MM.1S (cell line): Measurements from ENCODE around the gene PRKAA2.

Source experiments
- CTCF ChIP-seq: fragments of 300-600 bp; sonication (generic); IDR thresholded peaks from 2 replicates; pipeline ENCODE4 v1.5.1; 2016; ENCODE audit warnings: antibody characterized with exemption, low read length, mixed read lengths
- EZH2 ChIP-seq: fragments of 300-600 bp; sonication (generic); optimal IDR thresholded peaks from 2 replicates; pipeline ENCODE3; 2017; ENCODE audit warnings: low read depth, mild to moderate bottlenecking, antibody characterized with exemption, low read length, mixed read lengths

GRCh38 chr1:56713112-56713511 lies 68.0 kb downstream of the PRKAA2 start:
- TF ChIP-seq CTCF (no peak), EZH2 (no peak)
